CD4-positive, alpha-beta T cell treated with Interleukin-10 for 1 hour (primary cell): ENCODE data around the gene LPCAT1.
A peak's percentile ranks its signal among the peaks of the same experiment; 100 is the strongest.
"Not testable (repeated sequence)": the region's sequence is repeated elsewhere in the genome, so short reads cannot be mapped to it uniquely, and the experiment has no call there.

Source experiments
- DNase-seq: peaks from one replicate; pipeline ENCODE4 v3.0.0-alpha.2; 2020

The LPCAT1 gene

GRCh38 chr5:1540166-1540565, 16.4 kb upstream of the LPCAT1 start:
- DNase-seq: peak; percentile 33

GRCh38 chr5:1539393-1540161, 15.8 kb upstream of the LPCAT1 start:
- DNase-seq: not testable (repeated sequence)

- DNase-seq: no peak
These were observed 15.1 kb upstream of the LPCAT1 start for GRCh38 chr5:1538741-1539392.

- no peak for DNase-seq
These were observed 14.5 kb upstream of the LPCAT1 start for GRCh38 chr5:1538276-1538675.

- DNase-seq: no peak
These were observed 13.9 kb upstream of the LPCAT1 start for GRCh38 chr5:1537603-1538154.

GRCh38 chr5:1536871-1537602, 13.3 kb upstream of the LPCAT1 start:
- DNase-seq: peak; percentile 21

- peak; percentile 82 for DNase-seq
These were observed 12.6 kb upstream of the LPCAT1 start for GRCh38 chr5:1536322-1536845.

GRCh38 chr5:1535646-1536045, 11.9 kb upstream of the LPCAT1 start:
- peak; percentile 42 for DNase-seq

GRCh38 chr5:1532384-1532783, 8.6 kb upstream of the LPCAT1 start:
- no peak for DNase-seq

GRCh38 chr5:1529498-1529897, 5.7 kb upstream of the LPCAT1 start:
- DNase-seq: no peak

GRCh38 chr5:1527533-1528205, 3.9 kb upstream of the LPCAT1 start:
- DNase-seq: no peak

- DNase-seq: no peak
These were observed 2.9 kb upstream of the LPCAT1 start for GRCh38 chr5:1526681-1527131.

GRCh38 chr5:1526190-1526631, 2.5 kb upstream of the LPCAT1 start:
- DNase-seq: no peak

GRCh38 chr5:1525624-1526189, 1.9 kb upstream of the LPCAT1 start:
- no peak for DNase-seq

GRCh38 chr5:1524799-1525623, 1.3 kb upstream of the LPCAT1 start:
- DNase-seq: no peak

- DNase-seq: no peak
These were observed 680 bp upstream of the LPCAT1 start for GRCh38 chr5:1524481-1524798.

GRCh38 chr5:1523480-1523792, 324 bp downstream of the LPCAT1 start:
- DNase-seq: no peak

GRCh38 chr5:1522601-1523479, 920 bp downstream of the LPCAT1 start:
- DNase-seq: no peak

GRCh38 chr5:1521671-1522600, 1.8 kb downstream of the LPCAT1 start:
- DNase-seq: no peak
